Calu3 (cell line): ENCODE measurements around the gene MATN1. TPM values are rescaled to one million over a fixed set of nuclear protein-coding genes. Genes with fewer than 3 reads are reported as not detected.

ENCODE experiments used
- BruUV-seq: library from RNA; stranded (reverse); fragments of 400-500 nt; replicated peaks from 2 replicates; lab custom pipeline; 2021; lab: Mats Ljungman, UMichigan
- CTCF ChIA-PET: fragments of 300-600 bp; sonication (Branson Sonifier 250); formaldehyde crosslinking; loops from one replicate; lab custom pipeline; 2022; ENCODE audit warnings: antibody characterized with exemption; lab: Charles Lee
- DNase-seq: peaks from one replicate; pipeline ENCODE4 v3.0.0; 2022
- H3K27ac Mint-ChIP-seq: one replicate; pipeline ENCODE4 v1.8.0; 2022; ENCODE audit warnings: mixed read lengths; ENCODE audit not compliant: unreplicated experiment
- H3K27me3 Mint-ChIP-seq: one replicate; pipeline ENCODE4 v1.8.0; 2022; ENCODE audit warnings: mixed read lengths; ENCODE audit not compliant: unreplicated experiment
- H3K36me3 Mint-ChIP-seq: one replicate; pipeline ENCODE4 v1.8.0; 2022; ENCODE audit warnings: mild to moderate bottlenecking, moderate library complexity, mixed read lengths; ENCODE audit not compliant: insufficient read depth, unreplicated experiment
- H3K4me1 Mint-ChIP-seq: one replicate; pipeline ENCODE4 v1.8.0; 2022; ENCODE audit warnings: mild to moderate bottlenecking, low read depth, mixed read lengths; ENCODE audit not compliant: unreplicated experiment
- H3K4me3 Mint-ChIP-seq: one replicate; pipeline ENCODE4 v1.8.0; 2022; ENCODE audit warnings: mild to moderate bottlenecking, low read depth, moderate library complexity, mixed read lengths; ENCODE audit not compliant: unreplicated experiment
- H3K9me3 Mint-ChIP-seq: one replicate; pipeline ENCODE4 v1.8.0; 2022; ENCODE audit warnings: low read depth, mixed read lengths; ENCODE audit not compliant: unreplicated experiment
- intact Hi-C: fragments of 100-400 bp; cut with micrococcal nuclease; formaldehyde crosslinking; loops from one replicate; pipeline ENCODE4 v1.10.0; 2022; ENCODE audit not compliant: unreplicated experiment
- total RNA-seq: library from RNA; stranded (reverse); gene quantifications from 2 replicates; pipeline ENCODE4 v1.2.3, GENCODE V29; 2022
- TF ChIP-seq, protein P1 (sequence below): fragments of 200-600 bp; IDR thresholded peaks from one replicate; pipeline ENCODE4 v1.8.0; 2022; ENCODE audit warnings: antibody characterized with exemption; ENCODE audit not compliant: unreplicated experiment

Gene MATN1
- total RNA-seq, 1 experiment from 2014 or later = not detected

DNA sequence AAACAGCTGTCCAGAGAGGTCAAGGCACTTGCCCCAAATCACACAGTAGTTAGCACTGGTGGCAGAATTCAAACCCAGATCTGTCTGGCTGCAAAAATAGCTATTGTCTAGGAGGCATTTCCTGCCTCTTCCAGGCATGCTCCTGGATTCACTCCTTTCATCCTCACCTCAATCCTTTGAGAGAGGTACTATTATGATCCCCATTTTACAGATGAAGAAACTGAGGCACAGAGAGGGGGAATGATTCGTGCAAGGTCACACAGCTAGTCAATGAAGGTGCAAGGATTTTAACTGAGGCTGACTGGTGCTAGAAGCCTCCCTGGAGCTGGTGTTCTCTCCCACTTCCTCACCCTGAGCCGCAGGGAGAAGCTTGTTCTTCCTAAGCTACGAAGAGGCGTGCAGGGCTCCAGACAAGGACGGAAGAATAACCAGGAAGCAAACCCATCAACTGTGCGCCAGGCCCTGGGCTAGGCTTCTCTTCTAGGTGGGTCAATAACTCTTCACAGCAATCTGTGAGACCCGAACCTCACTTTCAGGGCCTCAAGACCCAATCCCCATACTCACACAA is 34.8 kb upstream of the MATN1 start:
- intact Hi-C loops = no loop called here
- Mint-ChIP-seq H3K4me3 (no peak overlapping the region), H3K36me3 (no peaks in the 10 kb centered on the region), H3K27me3 (no peaks in the 10 kb centered on the region), H3K4me1 (peaks cover 13% of the 10 kb centered on the region), H3K27ac (no peak overlapping the region), H3K9me3 (no peaks in the 10 kb centered on the region)
- TF ChIP-seq, protein P1, sequence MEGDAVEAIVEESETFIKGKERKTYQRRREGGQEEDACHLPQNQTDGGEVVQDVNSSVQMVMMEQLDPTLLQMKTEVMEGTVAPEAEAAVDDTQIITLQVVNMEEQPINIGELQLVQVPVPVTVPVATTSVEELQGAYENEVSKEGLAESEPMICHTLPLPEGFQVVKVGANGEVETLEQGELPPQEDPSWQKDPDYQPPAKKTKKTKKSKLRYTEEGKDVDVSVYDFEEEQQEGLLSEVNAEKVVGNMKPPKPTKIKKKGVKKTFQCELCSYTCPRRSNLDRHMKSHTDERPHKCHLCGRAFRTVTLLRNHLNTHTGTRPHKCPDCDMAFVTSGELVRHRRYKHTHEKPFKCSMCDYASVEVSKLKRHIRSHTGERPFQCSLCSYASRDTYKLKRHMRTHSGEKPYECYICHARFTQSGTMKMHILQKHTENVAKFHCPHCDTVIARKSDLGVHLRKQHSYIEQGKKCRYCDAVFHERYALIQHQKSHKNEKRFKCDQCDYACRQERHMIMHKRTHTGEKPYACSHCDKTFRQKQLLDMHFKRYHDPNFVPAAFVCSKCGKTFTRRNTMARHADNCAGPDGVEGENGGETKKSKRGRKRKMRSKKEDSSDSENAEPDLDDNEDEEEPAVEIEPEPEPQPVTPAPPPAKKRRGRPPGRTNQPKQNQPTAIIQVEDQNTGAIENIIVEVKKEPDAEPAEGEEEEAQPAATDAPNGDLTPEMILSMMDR = no peak
- CTCF ChIA-PET = interaction anchor here (1.2 kb wide), 1 partner anchor 22 kb away, joined by 3 read pairs; no protein-coding TSS in a partner anchor
- no peak for DNase-seq
- no TSS peak for BruUV-seq

DNA sequence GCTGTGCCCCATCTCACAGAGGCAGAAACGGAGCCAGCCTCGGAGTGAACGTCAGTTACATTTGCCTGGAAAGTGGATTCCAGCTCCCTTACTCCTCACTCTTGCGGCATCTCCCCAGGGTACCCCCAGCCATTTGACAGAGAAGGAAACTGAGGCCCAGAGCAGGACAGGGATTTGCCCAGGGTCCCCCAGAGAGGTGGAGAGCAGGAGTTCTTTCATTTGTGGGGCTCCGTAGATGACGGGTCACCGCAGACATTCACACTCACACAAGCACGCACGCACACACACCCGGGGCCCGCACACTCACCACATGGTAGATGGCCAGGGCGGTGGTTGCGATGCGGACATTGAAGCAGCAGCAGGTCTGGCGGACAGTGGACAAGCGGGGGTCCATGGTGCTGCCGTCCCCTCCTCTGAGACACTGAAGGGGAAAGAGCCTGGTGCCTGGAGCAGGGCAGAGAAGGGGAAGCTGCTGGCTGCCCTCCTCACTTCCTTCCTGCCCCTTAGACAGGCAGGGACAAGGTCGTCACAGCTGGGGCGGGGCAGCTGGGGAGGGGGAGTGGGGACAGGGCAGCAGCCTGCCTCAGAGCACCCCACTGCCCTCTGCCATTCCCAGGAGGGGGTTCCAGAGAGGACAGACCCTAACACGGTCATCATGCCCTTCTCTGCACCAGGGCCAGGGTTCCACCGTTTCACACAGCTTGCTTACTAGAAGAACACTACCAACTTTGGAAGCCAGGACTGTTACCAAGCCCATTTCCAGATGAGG is 34.2 kb upstream of the MATN1 start, which contains the start of gene LAPTM5:
Gene LAPTM5 (minus strand): TSS at position 423 of the 769 bp plus-strand sequence. CDS start 29 bp downstream, at position 394.
- Mint-ChIP-seq H3K4me1 (peaks cover 16% of the 10 kb centered on the region), H3K4me3 (no peak within 1 kb of the TSS), H3K36me3 (no peaks in the 10 kb centered on the region), H3K27ac (peak within 1 kb of the TSS; percentile 82), H3K9me3 (no peaks in the 10 kb centered on the region), H3K27me3 (no peaks in the 10 kb centered on the region)
- BruUV-seq = no TSS peak
- TF ChIP-seq, protein P1 = no peak
- DNase-seq = no peak
- CTCF ChIA-PET = interaction anchor here (0.6 to 1.2 kb wide), 3 partner anchors 22 to 29 kb away, joined by 3 to 8 read pairs (median 4); no protein-coding TSS in a partner anchor
- intact Hi-C loops = no loop called here

DNA sequence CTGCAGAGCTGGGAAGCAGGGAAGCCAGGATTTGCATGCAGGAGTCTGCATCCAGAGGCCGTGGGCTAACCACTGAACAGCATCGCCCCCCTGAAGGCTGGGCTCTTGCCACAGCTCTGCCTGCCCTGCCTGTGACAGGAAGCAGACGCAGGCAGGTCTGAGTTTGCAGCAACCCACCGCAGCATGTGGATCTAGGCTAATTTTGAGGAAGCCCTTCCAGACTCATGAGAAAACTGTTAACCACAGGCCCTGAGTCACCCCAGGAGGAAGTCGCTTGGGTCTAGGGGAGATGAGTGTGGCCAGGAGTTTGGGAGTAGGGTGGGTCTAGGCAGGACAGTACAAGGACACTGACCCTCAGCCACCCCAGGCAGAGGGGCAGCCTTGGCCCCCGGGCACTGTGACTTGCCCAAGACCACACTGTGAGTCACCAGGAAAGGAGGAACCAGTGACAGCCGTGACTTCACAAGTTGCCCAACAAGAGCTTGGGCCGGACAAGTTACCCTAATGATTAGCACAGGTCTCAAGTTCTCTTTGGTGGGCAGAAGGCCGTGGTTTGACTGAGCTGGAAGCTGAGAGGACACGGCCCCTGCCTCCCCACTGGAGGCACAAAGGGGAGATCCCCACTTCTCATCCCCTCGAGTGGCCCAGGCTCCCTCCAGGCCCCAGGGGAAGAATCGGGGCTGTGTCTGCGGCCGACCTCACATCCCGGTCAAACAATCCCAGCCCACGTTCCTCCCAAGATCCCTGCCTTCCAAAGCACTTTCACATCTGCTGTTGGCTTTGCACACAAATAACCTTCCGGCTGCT is 33.4 kb upstream of the MATN1 start:
- Mint-ChIP-seq H3K9me3 (no peaks in the 10 kb centered on the region), H3K27me3 (no peaks in the 10 kb centered on the region), H3K27ac (peak overlapping the region; percentile 82), H3K4me3 (no peak overlapping the region), H3K36me3 (no peaks in the 10 kb centered on the region), H3K4me1 (peaks cover 22% of the 10 kb centered on the region)
- intact Hi-C loops = no loop called here
- CTCF ChIA-PET = interaction anchor here (0.6 to 1.0 kb wide), 2 partner anchors 24 to 30 kb away, joined by 4 to 8 read pairs; no protein-coding TSS in a partner anchor
- DNase-seq = peak; percentile 66
- no TSS peak for BruUV-seq
- TF ChIP-seq, protein P1 = no peak

DNA sequence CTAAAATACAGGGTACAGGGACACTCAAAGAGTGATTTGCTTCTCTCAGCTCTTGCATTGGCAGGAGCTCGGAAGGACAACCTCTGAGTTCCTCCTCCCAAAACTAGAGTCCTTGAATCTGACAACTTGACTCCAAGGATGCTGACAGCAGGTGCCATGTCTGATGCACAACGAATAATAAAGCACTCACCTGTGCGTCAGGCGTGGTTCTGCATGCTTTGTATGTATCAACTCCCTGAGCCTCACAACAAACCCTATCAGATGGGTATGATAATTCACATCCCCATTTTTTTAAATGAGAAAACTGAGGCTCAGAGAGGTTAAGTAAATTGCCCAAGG is 32.8 kb upstream of the MATN1 start:
- Mint-ChIP-seq H3K27me3 (no peaks in the 10 kb centered on the region), H3K36me3 (no peaks in the 10 kb centered on the region)

More for the DNA sequence above, 32.8 kb upstream of the MATN1 start:
- peaks cover 22% of the 10 kb centered on the region for H3K4me1 Mint-ChIP-seq
- DNase-seq = no peak
- no peak overlapping the region for H3K27ac Mint-ChIP-seq
- TF ChIP-seq, protein P1 = no peak
- H3K4me3 Mint-ChIP-seq = no peak overlapping the region
- no TSS peak for BruUV-seq
- intact Hi-C loops = no loop called here
- CTCF ChIA-PET = interaction anchor here (1.0 kb wide), 1 partner anchor 23 kb away, joined by 4 read pairs; no protein-coding TSS in a partner anchor
- H3K9me3 Mint-ChIP-seq = no peaks in the 10 kb centered on the region
